Glomerular visceral epithelial cell (primary cell): ENCODE data around the gene HSP90AB1.

Source experiments
- DNase-seq: peaks from one replicate; pipeline ENCODE4 v3.0.0-alpha.2; 2016; ENCODE audit errors: extremely low spot score

The HSP90AB1 gene

DNA sequence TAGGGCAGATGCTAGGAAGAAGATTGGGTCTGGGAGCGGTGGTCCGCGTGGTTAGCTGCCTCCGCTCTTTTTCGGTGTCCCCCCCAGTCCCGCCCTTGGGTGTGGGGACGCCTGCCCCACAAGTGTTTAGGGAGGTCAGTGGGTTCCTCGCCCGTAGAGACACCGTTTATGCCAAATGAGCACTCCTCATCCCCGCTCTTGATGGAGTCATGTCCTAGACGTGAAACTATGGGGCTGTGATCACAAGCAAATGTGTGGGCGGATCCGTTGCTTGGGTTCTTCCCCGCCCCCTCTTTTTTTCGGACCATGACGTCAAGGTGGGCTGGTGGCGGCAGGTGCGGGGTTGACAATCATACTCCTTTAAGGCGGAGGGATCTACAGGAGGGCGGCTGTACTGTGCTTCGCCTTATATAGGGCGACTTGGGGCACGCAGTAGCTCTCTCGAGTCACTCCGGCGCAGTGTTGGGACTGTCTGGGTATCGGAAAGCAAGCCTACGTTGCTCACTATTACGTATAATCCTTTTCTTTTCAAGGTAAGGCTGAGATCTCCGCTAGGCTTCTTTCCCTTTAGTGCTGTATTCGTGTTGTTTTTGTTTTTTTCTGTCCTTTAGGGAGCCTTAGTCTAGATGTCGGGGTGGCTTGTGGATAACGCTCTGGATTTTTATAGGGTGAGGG lies at the start of gene HSP90AB1:
Gene HSP90AB1, plus strand, starts transcription at position 439 of the 675 bp plus-strand sequence. CDS start 1,529 bp downstream, outside the sequence.
- peak; percentile 99 for DNase-seq

DNA sequence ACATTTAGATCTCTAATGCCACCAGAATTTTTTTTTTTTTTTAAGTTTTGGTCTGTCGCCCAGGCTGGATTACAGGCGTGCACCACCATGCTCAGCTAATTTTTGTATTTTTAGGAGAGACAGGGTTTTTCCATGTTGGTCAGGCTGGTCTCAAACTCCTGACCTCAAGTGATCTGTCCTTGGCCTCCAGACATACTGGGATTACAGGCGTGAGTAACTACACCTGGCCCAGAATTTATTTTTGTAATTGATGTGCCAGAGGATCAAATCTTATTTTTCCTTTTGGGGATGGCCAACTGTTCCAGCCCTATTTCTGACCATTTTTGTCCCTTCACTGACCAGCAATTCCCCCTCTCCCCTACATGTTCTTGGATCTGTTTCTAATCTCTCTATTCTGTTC lies 48.2 kb upstream of the HSP90AB1 start:
- DNase-seq = no peak

DNA sequence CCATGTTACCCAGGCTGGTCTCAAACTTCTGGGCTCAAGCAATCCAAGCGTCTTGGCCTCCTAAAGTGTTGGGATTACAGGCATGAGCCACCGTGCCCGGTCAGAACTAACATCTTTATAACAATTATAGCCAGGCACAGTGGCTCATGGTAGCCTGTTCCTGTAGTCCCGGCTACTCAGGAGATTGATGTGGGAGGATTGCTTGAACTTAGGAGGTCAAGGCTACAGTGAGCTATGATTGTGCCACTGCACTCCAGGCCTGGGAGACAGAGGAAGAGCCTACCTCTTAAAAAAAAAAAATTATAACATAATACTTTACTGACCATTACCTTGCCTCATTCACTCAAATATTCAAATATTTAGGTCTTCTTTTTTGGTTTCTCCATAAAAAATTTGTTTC lies 47.0 kb upstream of the HSP90AB1 start:
- DNase-seq = no peak

DNA sequence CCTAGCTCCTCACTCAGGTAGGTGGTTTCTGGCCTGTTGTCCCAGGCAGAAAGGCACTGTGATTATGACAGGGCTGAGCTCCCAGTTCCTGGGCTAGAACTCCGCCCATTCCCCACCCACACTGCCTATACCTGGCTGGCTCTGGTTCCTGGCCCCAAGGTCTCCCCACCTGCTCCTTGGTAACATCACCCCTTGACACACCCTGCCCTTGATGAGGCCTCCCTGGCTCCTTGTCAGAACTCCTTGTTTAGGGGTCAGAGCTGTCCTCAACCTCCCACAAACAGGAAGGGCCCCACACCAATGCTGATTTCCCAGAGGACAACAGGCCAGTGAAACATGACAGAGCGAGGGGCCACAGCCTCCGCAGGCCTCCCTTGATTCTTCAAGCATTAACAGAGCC lies 45.7 kb upstream of the HSP90AB1 start:
- no peak for DNase-seq

GRCh38 chr6:44201638-44202303 lies 45.1 kb upstream of the HSP90AB1 start:
- DNase-seq = no peak

- DNase-seq = no peak
Measured at GRCh38 chr6:44202332-44202971, 44.4 kb upstream of the HSP90AB1 start.

DNA sequence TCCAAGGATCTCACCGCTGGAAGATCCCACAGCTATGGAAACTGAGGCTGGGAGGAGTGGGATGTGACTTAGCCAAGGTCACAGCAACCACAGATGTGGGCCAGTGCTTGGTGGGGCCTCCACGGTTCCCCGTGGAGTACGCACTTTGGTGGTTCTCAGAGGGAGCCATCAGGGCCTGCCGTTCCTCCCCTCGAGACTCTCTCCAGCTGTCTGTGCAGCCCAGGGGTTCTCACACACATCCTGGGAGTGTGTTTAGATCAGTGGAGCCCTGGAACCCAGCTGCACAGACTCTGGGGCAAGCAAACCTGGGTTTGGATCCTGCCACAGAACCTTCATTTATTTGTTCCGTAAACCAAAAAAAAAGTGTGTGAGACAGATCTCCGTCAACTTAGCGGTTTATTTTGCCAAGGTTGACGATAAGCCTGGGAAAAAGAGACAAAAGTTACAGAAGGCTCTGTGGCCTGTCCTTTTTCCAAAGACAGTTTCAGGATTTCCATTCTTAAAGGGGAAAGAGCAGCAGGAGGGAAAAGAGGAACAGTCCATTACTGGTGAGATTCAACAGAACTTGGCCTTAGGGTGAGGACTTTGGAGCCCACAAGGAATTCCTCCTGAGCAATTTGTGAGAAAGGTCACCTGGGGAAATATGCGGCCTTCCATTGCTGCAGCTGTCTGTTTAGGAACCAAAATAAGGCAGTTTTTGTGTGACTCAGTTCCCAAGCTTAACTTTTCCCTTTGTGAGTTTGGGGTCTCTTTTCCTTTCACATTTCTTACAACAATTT lies 43.7 kb upstream of the HSP90AB1 start:
- no peak for DNase-seq

GRCh38 chr6:44203955-44204354 lies 42.9 kb upstream of the HSP90AB1 start:
- DNase-seq = no peak

- DNase-seq = no peak
Measured at GRCh38 chr6:44207966-44208365, 38.9 kb upstream of the HSP90AB1 start.

GRCh38 chr6:44211284-44211683 lies 35.6 kb upstream of the HSP90AB1 start:
- no peak for DNase-seq

DNA sequence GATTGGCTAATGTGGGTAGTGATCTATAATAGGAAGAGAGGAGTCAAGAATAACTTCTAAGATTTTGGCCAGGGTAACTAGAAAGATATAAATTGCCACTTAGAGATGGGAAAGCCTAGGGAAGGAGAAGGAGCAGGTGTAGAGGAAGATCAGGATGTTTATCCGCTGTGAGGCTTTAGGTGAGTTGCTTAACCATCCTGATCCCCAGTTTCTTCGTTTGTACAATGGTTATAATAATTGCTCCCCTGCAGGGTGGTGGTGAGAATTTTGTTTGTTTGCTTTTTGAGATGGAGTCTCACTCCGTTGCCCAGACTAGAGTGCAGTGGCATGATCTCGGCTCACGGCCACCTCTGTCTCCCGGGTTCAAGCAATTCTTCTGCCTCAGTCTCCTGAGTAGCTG lies 32.6 kb upstream of the HSP90AB1 start:
- DNase-seq = no peak

- DNase-seq = no peak
Measured at GRCh38 chr6:44216677-44217331, 30.1 kb upstream of the HSP90AB1 start, which contains the start of gene MYMX. Gene MYMX, plus strand, starts transcription at chr6:44216926. Its CDS starts 546 bp downstream, at chr6:44217472.

GRCh38 chr6:44217332-44218143 lies 29.4 kb upstream of the HSP90AB1 start:
- DNase-seq = no peak

GRCh38 chr6:44219053-44219814 lies 27.7 kb upstream of the HSP90AB1 start:
- DNase-seq = peak; percentile 74

DNA sequence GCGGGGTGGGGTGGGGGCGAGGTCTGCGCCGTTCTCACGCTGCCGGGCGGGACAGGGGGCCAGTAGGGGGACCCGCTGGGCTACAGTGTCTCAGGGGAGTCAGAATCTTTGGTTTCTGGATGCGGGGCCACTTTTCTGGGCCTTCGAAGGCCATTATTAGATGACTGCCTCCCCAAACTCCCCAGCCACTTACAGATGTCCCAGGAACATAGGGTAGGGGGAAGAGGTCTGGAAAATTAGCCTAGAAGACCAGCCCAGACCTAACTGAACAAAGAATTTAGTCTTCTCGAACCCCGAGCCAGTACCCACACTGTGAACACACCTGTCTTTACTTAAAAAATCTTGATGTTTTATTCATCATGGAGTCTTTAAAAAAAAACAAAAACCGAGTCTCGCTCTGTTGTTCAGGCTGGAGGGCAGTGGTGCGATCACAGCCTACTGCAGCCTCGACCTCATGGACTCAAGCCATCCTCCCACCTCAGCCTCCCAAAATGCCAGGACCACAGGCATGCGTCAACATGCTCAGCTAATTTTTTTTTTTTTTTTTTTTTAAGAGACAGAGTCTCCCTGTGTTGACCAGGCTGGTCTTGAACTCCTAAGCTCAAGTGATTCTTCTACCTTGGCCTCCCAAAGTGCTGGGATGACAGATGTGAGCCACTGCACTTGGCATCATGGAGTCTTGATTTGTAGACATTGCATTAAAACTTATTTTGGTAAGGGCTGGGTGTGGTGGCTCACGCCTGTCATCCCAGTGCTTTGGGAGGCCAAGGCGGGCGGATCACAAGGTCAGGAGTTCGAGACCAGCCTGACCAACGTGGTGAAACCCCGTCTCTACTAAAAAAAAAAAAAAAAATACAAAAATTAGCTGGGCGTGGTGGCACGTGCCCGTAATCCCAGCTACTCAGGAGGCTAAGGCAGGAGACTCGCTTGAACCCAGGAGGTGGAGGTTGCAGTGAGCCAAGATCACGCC lies 26.8 kb upstream of the HSP90AB1 start:
- DNase-seq = no peak

DNA sequence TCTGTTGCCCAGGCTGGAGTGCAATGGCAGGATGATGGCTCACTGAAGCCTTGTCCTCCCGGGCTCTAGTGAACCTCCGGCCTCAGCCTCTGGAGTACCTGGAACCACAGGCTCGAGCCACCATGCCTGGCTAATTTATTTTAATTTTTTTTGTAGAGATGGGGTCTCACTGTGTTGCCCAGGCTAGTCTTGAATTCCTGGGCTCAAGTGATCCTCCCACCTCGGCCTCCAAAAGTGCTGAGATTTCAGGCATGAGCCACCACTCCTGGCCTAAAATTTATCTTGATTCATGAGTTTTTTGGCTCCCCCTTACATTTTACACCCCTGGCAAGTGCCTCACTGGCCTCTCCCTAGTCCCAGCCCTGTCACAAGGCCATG lies 26.0 kb upstream of the HSP90AB1 start:
- no peak for DNase-seq

- DNase-seq = peak; percentile 97
Measured at GRCh38 chr6:44221291-44221960, 25.5 kb upstream of the HSP90AB1 start.

- DNase-seq = no peak
Measured at GRCh38 chr6:44221961-44222335, 25.0 kb upstream of the HSP90AB1 start.
